ENCODE measurements around the gene CATSPERD. TPM values are rescaled to one million over a fixed set of nuclear protein-coding genes. Genes with fewer than 3 reads are reported as not detected.

CATSPERD gene
- total RNA-seq, 2 donors from 2014 or later = not detected

DNA sequence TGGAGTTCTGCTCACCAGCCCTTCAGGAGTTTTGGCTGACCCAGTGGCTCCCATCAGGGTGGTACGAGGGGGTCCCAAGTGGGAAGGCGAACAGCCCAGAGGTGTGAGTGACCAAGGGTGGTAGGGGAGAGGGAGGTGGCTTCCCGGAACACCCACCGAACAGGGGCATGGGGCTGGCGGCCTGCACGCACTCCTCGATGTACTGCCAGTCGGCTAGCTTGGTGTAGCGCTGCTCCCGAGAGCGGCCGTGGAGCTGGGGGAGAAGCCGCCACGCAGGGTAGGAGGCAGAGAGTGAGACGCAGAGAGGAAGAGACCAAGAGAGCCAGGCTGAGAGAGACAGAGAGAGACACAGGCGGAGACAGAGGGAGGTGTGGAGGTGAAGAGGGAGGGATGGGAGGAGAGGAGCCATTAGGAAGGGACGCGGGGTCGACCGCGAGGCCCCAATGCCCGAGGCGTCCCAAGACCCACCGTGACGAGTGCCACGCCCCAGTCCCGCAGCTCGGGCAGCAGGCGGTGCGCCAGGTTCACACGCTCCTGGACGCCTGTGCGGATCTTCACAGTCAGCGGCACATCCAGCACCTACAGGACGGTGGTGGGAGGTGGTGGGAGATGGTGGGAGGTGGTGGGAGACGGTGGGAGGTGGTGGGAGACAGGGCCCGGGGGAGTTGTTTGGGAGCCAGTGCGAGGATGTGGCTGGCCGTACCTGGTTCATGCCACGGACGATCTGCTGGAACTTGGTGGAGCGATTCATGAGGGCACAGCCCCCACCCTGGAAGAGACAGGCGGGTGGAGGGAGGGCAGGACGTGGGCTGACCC lies 66.4 kb downstream of the CATSPERD start:
- Histone ChIP-seq H3K36me3 (replicated peaks in 1 of 2; ENCODE audit: insufficient read depth in 1 of 2, low read depth in 2 of 2) (peaks cover 26 to 29% of the 10 kb centered on the region in 2 donors), H3K27me3 (no peaks in the 10 kb centered on the region), H3K4me3 (no peak overlapping the region), H3K9me3 (no peaks in the 10 kb centered on the region), H3K4me1 (peaks cover 11% of the 10 kb centered on the region), H3K27ac (no peak overlapping the region)
- TF ChIP-seq, protein P1, sequence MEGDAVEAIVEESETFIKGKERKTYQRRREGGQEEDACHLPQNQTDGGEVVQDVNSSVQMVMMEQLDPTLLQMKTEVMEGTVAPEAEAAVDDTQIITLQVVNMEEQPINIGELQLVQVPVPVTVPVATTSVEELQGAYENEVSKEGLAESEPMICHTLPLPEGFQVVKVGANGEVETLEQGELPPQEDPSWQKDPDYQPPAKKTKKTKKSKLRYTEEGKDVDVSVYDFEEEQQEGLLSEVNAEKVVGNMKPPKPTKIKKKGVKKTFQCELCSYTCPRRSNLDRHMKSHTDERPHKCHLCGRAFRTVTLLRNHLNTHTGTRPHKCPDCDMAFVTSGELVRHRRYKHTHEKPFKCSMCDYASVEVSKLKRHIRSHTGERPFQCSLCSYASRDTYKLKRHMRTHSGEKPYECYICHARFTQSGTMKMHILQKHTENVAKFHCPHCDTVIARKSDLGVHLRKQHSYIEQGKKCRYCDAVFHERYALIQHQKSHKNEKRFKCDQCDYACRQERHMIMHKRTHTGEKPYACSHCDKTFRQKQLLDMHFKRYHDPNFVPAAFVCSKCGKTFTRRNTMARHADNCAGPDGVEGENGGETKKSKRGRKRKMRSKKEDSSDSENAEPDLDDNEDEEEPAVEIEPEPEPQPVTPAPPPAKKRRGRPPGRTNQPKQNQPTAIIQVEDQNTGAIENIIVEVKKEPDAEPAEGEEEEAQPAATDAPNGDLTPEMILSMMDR (IDR thresholded peaks at IDR 0.05) = no peak
- TF ChIP-seq POLR2A (IDR thresholded peaks at IDR 0.05) = no peak
- intact Hi-C loops (cut with DNase I) = no loop called here
- DNase-seq (no peak), ATAC-seq (no peak)
- WGBS, 2 donors = 88 to 93% methylated on average over 36 to 43 of the region's 44 CpGs

GRCh38 chr19:5787409-5788182 lies 67.2 kb downstream of the CATSPERD start:
- H3K4me1 ChIP-seq = peaks cover 11% of the 10 kb centered on the region
- no peak overlapping the region for H3K4me3 ChIP-seq
- TF ChIP-seq, protein P1 (IDR thresholded peaks at IDR 0.05) = no peak
- TF ChIP-seq POLR2A (IDR thresholded peaks at IDR 0.05) = no peak
- H3K27me3 ChIP-seq = no peaks in the 10 kb centered on the region
- H3K9me3 ChIP-seq = no peaks in the 10 kb centered on the region
- H3K27ac ChIP-seq = no peak overlapping the region
- peaks cover 26 to 29% of the 10 kb centered on the region in 2 donors for H3K36me3 ChIP-seq (replicated peaks in 1 of 2; ENCODE audit: insufficient read depth in 1 of 2, low read depth in 2 of 2)
- 87 to 92% methylated on average over 5 to 31 of the region's 39 CpGs for WGBS, 2 donors
- DNase-seq (no peak), ATAC-seq (no peak)
- intact Hi-C loops (cut with DNase I) = no loop called here

- intact Hi-C loops (cut with DNase I) = no loop called here
- Histone ChIP-seq H3K36me3 (replicated peaks in 1 of 2; ENCODE audit: insufficient read depth in 1 of 2, low read depth in 2 of 2) (peaks cover 26 to 29% of the 10 kb centered on the region in 2 donors), H3K4me3 (no peak overlapping the region), H3K27ac (no peak overlapping the region), H3K4me1 (peaks cover 11% of the 10 kb centered on the region), H3K9me3 (no peaks in the 10 kb centered on the region), H3K27me3 (no peaks in the 10 kb centered on the region)
- no peak for ATAC-seq
- TF ChIP-seq, protein P1 (IDR thresholded peaks at IDR 0.05) = no peak
- TF ChIP-seq POLR2A (IDR thresholded peaks at IDR 0.05) = no peak
- 79 to 99% methylated on average over 5 of the region's 5 CpGs for WGBS, 2 donors
- DNase-seq = no peak
Measured at GRCh38 chr19:5788422-5788821, 68.0 kb downstream of the CATSPERD start.

DNA sequence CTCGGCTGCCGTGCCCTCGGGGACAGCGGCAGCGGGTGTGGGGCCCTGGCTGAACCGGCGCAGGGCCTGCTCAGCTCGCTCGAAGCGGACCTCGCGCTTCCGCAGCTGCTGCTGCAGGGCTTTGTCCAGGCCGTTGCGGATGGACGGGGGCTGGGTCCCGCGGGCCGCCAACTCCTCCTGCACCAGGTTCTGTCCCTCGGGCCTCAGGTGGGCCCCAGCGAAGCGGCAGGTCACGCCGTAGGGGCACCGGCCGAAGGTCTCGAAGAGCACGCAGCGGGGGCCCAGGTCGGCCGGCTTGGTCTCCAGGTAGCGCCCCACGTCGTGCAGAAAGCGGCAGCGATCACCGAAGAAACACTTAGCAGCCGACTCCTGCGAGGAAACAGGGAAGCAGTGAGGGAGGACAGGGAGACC lies 68.9 kb downstream of the CATSPERD start:
- no peak for ATAC-seq
- TF ChIP-seq POLR2A (IDR thresholded peaks at IDR 0.05) = no peak
- TF ChIP-seq, protein P1 (IDR thresholded peaks at IDR 0.05) = no peak
- H3K9me3 ChIP-seq = no peaks in the 10 kb centered on the region
- peaks cover 15% of the 10 kb centered on the region for H3K4me1 ChIP-seq
- H3K27ac ChIP-seq = no peak overlapping the region
- WGBS, 2 donors = 96 to 97% methylated on average over 17 to 37 of the region's 39 CpGs
- H3K4me3 ChIP-seq = no peak overlapping the region
- no peak for DNase-seq
- H3K36me3 ChIP-seq (replicated peaks in 1 of 2; ENCODE audit: insufficient read depth in 1 of 2, low read depth in 2 of 2) = peaks cover 26 to 29% of the 10 kb centered on the region in 2 donors
- intact Hi-C loops (cut with DNase I) = no loop called here
- H3K27me3 ChIP-seq = no peaks in the 10 kb centered on the region

Data from body of pancreas (tissue), 4 donors.